Measurements from ENCODE around the gene RFPL4AL1.
"Not testable (repeated sequence)": the region's sequence is repeated elsewhere in the genome, so short reads cannot be mapped to it uniquely, and the experiment has no call there.

The RFPL4AL1 gene

DNA sequence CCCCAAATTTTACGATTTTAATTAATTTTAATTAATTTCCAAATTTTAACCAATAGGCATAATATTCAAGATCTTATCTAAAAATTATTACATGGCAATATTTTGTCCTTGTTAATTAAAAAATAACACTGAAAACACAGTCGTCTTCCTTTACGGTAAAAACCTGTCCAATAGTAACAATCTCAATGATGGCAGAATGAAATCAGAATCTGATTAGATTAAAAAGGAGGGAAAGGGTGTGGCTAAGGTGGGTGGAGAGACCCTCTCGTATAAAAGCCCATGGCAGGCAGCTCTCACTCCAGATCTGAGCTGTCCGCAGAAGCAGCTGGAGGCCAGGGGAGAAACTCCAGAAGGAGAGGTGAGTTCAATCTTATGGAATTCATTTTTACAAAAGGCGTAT lies at the start of gene RFPL4AL1:
Gene RFPL4AL1, plus strand, starts transcription at position 301 of the 400 bp plus-strand sequence. CDS start 2,687 bp downstream, outside the sequence.
- DNase-seq = not testable (repeated sequence)

DNA sequence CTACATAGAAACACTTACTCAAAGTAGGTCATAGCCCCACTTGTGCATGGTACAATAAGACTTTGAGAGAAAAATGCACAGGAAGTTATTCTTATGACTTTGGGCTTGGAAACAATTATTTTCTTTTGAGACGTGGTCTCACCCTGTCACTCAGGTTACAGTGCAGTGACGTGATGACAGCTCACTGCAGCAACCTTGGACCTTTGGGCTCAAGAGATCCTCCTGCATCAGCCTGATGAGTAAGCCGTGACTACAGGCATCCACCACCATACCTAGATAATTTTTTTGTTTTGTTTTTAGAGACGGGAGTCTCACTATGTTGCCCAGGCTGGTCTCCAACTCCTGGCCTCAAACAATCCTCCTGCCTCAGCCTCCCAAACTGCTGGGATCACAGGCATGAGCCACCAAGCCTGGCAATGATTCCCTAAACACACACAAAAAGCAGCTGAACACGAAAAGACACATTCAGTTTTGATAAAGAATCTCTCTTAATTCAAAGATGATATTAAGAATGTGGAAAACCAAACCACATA lies 48.6 kb upstream of the RFPL4AL1 start:
- DNase-seq = no peak

DNA sequence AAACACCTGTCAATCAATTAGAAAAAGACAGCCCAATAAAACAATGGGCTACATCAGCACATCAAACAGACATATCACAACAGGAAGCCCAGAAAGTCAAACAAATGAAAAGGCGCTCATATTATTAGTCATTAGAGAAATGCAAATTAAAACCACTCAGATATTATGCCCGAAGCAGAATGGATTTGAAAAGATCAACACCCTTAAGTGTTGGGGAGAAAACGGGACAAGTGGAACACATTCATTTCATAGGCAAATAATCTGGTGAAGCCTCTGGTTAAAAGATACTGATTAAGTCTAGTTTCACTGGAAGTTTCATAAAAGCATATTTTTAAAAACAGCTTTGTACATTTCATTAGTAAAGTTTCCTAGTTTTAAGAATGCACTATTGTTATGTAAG lies 48.1 kb upstream of the RFPL4AL1 start:
- no peak for DNase-seq

DNA sequence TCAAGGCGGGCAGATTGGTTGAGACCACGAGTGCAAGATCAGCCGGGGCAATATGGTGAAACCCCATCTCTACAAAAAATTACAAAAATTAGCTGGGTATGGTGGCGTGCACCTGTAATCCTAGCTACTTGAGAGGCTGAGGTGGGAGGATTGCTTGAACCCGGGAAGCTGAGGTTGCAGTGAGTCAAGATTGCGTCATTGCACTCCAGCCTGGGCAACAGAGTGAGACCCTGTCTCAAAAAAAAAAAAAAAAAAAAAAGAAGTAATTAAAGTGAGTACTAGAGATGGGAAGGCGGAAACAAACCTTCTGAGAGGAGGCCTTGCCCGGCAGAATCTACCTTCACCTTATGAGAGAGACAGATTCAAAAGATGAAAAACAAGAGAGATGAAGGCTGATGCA lies 45.4 kb upstream of the RFPL4AL1 start:
- no peak for DNase-seq

DNA sequence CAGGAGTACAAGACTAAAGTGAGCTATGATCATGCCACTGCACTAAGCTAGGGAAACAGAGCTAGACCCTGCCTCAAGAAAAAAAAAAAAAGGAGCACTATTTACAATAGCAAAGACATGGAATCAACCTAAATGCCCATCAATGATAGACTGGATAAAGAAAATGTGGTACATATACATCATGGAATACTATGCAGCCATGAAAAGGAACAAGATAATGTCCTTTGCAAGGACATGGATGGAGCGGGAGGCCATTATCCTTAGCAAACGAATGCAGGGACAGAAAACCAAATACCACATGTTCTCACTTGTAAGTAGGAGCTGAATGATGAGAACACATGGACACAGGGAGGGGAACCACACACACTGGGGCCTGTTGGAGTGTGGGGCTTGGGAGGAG lies 38.5 kb upstream of the RFPL4AL1 start:
- not testable (repeated sequence) for DNase-seq

DNA sequence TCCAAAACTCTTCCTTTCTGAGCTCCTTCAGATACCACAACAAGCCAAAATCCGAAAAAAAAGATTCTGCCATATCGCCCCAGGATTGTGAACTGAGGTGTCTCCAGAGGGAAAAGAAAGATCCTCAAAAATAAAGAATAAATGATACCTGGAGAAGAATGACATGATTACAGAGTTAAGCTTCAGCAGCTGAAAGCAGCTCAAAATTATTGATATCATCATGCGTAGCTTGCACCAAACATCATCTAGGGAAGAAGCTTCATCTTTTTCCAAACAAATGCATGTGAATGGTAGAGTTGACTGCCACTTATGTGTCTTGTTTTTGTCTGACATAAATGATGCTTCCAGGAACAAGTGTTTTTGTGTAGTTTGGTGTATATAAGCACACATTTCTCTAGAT lies 30.6 kb upstream of the RFPL4AL1 start, which contains the start of gene NLRP9:
Gene NLRP9, minus strand, starts transcription at position 101 of the 400 bp plus-strand sequence. Its CDS starts 28 bp downstream, at position 73.
- DNase-seq = no peak

DNA sequence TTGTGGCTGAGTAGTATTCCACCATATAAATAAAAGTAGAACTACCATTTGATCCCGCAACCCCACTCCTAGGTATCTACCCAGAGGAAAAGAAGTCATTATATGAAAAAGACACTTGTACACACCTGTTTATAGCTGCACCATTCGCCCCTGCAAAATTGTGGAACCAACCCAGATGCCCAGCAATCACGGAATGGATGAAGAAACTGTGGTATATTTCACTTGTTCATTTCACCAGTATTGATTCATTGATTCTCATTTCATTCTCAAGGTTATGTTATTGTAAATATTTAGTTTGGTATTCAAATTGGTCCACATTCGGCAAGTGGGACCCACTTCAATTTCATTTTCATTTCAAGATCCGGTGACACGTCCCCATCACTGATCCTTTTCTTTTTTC lies 18.2 kb upstream of the RFPL4AL1 start:
- DNase-seq = no peak

DNA sequence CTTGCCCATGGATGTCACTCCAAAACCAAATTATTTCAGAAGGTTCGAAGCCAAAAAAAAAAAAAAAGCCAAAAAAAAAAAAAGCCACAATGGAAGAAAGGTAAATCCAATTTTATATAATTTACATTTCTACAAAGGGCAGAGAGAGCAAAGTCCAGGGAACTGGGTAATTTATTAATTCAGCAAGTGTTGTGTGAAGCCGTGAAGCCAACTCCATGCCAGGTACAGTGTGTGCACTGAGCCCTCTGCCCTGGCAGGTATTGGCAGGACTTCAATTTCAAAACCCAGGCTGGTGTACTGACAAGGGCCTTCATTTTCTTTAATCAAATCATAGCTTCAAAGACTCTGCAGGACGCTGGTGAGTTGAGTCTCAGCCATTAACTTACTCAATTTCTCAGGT lies 15.5 kb upstream of the RFPL4AL1 start:
- DNase-seq = no peak

DNA sequence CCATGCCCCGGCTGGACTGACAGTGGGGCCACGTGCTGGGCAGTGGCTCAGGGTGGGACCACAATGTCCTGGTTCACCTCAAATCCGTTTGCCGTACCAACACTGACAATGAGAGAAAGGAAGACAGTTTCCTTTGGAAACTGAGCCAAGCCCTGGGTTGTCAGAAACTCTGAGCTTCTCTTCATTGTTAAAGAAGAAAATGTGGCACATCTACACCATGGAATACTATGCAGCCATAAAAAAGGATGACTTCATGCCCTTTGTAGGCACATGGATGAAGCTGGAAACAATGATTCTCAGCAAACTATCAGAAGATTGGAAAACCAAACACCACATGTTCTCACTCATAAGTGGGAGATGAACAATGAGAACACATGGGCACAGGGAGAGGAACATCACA lies 12.1 kb upstream of the RFPL4AL1 start:
- not testable (repeated sequence) for DNase-seq

DNA sequence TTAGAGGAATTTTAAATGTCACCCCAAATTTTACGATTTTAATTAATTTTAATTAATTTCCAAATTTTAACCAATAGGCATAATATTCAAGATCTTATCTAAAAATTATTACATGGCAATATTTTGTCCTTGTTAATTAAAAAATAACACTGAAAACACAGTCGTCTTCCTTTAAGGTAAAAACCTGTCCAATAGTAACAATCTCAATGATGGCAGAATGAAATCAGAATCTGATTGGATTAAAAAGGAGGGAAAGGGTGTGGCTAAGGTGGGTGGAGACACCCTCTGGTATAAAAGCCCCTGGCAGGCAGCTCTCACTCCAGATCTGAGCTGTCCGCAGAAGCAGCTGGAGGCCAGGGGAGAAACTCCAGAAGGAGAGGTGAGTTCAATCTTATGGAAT lies 10.1 kb upstream of the RFPL4AL1 start, which contains the start of gene RFPL4A:
Gene RFPL4A, plus strand, starts transcription at position 301 of the 400 bp plus-strand sequence. CDS start 2,704 bp downstream, outside the sequence.
- DNase-seq = not testable (repeated sequence)

DNA sequence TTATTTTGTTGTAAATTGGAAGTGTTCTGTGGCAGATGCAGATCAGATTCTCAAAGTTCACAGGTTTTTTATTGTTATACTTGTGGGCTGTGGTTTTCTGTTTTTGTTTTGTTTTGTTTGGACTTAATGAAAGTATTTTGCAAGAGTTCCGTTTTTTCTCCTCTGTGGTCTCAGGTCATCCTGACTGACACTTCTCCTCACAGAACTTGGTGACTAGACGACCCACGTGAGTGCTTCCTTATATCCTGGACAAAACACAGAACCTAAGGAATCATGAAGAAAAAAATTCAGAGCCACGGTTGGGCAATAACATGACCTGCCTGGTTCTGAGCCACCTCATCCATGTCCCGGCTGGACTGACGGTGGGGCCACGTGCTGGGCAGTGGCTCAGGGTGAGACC lies 2.5 kb upstream of the RFPL4AL1 start:
- DNase-seq = no peak

DNA sequence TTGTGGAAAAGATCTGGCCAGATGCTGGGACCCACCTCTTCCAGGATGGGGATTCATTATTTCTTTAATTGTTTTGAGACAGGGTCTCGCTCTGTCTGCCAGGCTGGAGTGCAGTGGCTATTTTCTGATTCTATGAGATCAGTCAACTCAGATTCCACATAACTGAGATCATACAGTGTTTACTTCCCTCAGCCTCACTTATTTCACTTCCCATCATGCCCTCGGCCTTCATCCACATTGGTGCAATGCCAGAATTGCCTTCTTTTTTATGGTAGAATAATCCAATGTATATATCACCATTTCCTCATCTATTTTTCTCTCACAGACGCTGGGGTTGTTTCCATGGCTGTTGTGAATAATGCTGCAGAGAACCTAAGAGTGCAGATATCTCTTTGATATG lies 714 bp downstream of the RFPL4AL1 start:
- not testable (repeated sequence) for DNase-seq

DNA sequence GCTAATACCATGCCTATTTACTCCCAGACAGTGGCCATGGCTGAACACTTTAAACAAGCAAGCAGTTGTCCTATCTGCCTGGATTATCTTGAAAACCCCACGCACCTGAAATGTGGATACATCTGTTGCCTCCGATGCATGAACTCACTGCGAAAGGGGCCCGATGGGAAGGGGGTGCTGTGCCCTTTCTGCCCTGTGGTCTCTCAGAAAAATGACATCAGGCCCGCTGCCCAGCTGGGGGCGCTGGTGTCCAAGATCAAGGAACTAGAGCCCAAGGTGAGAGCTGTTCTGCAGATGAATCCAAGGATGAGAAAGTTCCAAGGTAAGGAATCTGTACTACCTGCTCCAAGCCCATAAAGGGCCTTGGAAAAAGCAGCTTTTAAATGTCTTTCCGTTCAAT lies 8.6 kb downstream of the RFPL4AL1 start:
- DNase-seq = no peak

DNA sequence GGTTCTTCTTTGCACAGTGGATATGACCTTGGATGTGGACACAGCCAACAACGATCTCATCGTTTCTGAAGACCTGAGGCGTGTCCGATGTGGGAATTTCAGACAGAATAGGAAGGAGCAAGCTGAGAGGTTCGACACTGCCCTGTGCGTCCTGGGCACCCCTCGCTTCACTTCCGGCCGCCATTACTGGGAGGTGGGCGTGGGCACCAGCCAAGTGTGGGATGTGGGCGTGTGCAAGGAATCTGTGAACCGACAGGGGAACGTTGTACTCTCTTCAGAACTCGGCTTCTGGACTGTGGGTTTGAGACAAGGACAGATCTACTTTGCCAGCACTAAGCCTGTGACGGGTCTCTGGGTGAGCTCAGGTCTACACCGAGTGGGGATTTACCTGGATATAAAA lies 9.4 kb downstream of the RFPL4AL1 start:
- DNase-seq = no peak

DNA sequence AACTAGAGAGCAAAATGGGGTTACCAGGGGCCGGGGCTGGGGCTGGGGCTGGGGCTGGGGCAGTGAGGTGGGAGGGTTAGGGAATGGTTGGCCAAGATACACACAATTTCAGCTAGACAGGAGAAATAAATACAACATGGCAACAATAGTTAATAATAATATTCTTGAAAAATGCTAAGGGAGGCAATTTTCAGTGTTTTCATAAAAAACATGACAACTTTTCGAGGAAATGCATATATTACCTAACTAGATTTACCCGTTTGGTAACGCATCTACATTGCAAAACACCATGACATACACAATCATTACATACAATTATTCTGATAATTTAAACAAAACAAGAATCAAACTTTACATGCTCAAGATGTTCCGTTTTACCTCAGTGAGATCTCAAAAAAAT lies 12.2 kb downstream of the RFPL4AL1 start:
- no peak for DNase-seq

DNA sequence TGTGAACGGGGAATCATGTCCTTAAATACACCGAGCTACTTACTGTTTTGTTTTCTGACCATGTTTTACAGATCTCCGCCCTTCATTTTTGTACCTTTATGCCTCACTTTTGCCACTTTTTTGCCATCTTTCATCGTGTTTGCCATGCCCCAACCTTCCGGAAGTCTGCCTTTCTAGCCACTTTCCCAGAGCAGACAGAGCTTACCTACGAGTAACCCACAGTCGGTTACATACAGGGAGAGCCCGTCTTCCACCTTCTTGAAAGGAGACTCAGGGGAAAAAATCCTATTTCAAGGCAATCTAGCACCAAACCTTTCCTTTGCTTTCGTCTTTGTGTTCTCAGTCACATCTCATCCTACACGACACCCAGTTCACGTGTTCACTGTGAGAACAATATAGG lies 26.1 kb downstream of the RFPL4AL1 start:
- no peak for DNase-seq

DNA sequence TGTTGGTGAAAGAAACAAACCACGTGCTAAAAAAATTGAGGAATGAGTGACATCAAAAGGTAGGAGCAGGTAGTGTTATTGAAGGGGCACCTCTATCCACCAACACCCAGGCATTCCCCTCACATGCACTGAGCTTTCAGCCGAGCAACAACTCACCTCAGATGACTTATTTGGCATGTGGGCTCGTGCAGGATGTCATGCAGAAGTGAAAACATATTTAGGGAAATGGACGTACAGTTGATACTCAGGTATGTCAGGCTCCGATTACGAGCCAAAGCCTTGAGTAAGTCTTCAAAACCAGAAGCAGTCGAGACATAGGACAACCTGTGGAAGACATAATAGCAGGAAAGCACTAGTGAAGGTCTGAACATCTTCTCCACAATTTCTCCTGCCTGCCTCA lies 32.5 kb downstream of the RFPL4AL1 start:
- DNase-seq = no peak

DNA sequence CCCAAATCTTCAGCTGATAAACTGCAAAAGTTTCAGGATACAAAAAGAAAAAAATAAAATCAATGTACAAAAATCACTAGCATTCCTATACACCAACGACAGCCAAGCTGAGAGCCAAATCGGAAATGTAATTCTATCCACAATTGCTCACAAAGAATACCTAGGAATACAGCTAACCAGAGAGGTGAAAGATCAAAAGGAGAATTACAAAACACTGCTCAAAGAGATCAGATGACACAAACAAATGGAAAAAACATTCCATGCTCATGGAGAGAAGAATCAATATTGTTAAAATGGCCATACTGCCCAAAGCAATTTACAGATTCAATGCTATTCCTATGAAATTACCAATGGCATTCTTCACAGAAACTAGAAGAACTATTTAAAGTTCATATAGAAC lies 33.4 kb downstream of the RFPL4AL1 start:
- DNase-seq = no peak

DNA sequence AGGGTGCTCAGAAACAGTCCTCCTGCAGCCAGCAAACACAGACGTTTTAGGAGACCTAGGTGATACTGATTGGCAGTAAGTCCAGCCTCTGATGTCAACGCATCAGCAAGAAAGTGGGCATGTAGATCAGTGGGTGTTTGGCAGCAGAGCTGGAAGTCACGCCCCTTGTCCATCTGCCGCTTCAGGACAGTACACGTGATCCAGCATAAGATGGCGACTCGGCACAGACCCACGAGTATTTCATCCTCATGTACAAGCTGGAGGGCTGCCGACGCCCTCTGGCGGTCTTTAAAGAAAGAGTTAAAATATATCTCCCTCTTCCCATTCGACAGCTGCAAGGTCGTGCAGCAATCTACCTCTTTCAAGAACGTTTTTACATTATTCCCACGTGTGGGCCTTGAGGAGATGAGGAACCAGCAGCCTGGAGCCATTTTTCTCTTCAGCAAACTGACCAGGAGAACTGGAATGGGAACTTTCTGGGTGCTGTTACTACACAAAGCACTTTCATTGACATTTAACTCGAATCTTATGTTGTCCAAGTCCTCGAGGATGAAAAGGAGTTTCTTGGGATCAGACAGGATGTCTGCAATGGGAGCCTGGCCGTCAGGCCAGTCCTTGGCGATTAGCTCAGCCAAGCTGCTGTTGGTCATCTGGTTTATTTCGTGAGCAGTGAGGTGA lies 40.6 kb downstream of the RFPL4AL1 start:
- no peak for DNase-seq

DNA sequence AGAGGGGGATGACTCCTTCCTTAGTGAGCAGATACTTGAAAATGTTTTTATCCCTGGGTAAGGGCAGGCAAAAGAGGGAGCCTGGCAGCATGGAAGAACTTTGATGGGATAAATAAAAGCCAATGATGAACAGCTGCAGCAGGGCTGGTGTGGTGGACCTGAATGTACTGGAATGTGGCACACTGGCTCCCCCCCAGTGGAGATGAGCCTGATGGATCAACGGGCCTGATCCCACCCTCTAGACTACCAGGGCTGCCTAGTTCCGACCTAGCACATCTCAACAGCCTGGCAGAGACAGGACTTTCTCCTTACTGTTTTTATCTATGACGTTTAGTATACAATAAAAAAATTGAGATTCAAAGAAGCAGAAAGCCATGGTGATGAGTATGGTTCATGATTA lies 42.4 kb downstream of the RFPL4AL1 start:
- DNase-seq = no peak

DNA sequence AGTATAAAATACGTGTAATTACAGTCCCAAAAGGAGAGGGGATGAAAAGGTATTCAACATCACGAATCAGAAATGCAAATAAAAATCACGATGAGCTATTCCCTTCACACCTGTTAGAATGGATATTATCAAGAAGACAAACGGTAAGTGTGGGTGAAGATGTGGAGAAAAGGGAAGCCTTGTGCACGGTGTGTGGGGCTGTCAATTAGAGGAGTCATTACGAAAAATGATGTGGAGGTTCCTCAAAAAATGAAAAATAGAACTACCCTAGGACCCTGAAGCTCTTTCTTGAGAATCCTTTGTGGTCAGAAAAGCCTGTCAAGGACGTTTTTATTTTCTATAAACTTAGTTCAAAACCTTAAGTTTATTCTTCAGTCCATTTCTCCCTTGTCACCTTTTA lies 43.5 kb downstream of the RFPL4AL1 start:
- no peak for DNase-seq

DNA sequence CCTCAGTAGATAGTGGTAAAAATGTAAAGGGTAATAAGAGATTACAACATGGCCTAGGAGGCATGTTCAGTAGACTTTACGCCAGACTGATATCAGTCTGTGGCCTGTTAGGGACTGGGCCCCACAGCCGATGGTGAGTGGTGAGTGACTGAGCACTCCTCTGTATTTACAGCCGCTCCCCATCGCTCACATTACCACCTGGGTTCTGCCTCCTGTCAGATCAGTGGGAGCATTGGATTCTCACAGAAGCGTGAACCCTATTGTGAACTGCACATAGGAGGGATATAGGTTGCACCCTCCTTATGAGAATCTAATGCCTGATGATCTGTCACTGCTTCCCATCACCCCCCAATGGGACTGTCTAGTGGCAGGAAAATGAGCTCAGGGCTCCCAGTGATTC lies 45.0 kb downstream of the RFPL4AL1 start:
- no peak for DNase-seq

DNA sequence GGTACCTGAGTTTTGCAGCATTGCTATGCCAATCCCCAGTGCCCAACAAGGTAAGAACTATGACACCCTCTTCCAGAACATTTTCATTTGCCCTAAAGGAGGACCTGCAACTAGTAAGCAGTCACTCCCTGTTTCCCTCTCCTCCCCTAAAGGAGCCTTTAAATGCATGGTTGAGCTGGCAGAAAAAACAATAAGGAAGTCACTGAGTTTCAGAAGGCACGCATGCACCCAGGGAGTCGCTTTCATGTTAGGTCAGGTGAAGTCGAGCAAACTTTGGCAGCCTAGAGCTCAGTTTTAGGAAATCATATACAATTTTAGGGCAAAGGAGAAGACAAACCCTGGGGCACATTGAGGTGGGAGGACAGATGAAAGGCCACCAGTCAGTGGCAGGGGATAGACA lies 51.1 kb downstream of the RFPL4AL1 start:
- no peak for DNase-seq
